ENCODE results near the gene LRRC38. TPM values are rescaled to one million over a fixed set of nuclear protein-coding genes. Genes with fewer than 3 reads are reported as not detected.
"Not testable (repeated sequence)": the region's sequence is repeated elsewhere in the genome, so short reads cannot be mapped to it uniquely, and the experiment has no call there.

LRRC38 gene
- total RNA-seq, result not detected in 3 replicates
- long read RNA-seq, result 0 reads

GRCh38 chr1:13513895-13514546 lies at the start of gene LRRC38:
TSS of gene LRRC38 (minus strand) at chr1:13514003. CDS start at chr1:13513593, 410 bp downstream.
- H3K36me3 Mint-ChIP-seq (ENCODE audit: low read depth), result no peaks in the 10 kb centered on the region
- H3K4me3 Mint-ChIP-seq (ENCODE audit: unreplicated experiment), result peak within 1 kb of the TSS; percentile 40

GRCh38 chr1:13562981-13563380 lies 49.2 kb upstream of the LRRC38 start:
- H3K4me1 Mint-ChIP-seq (ENCODE audit: low read depth); H3K9me3 Mint-ChIP-seq (ENCODE audit: low read depth); H3K27me3 Mint-ChIP-seq (ENCODE audit: low read depth); DNase-seq (ENCODE audit: low spot score); H3K4me3 Mint-ChIP-seq (ENCODE audit: unreplicated experiment); H3K36me3 Mint-ChIP-seq (ENCODE audit: low read depth); H3K27ac Mint-ChIP-seq (ENCODE audit: unreplicated experiment): not testable (repeated sequence)

More at GRCh38 chr1:13513895-13514546, at the start of gene LRRC38:
- Mint-ChIP-seq H3K27me3 (ENCODE audit: low read depth) (peaks cover 32% of the 10 kb centered on the region), H3K4me1 (ENCODE audit: low read depth) (peaks cover 3% of the 10 kb centered on the region), H3K9me3 (ENCODE audit: low read depth) (peaks cover under 1% of the 10 kb centered on the region), H3K27ac (ENCODE audit: unreplicated experiment) (no peak within 1 kb of the TSS)
- no peak for DNase-seq (ENCODE audit: low spot score)
- no peak for TF ChIP-seq CTCF (IDR thresholded peaks at IDR 0.05)

- Mint-ChIP-seq H3K27me3 (ENCODE audit: low read depth) (no peaks in the 10 kb centered on the region), H3K36me3 (ENCODE audit: low read depth) (no peaks in the 10 kb centered on the region), H3K4me1 (ENCODE audit: low read depth) (no peaks in the 10 kb centered on the region), H3K4me3 (ENCODE audit: unreplicated experiment) (no peak overlapping the region), H3K9me3 (ENCODE audit: low read depth) (peaks cover 3% of the 10 kb centered on the region), H3K27ac (ENCODE audit: unreplicated experiment) (no peak overlapping the region)
- no peak for TF ChIP-seq CTCF (IDR thresholded peaks at IDR 0.05)
- DNase-seq (ENCODE audit: low spot score), result no peak
Measured at GRCh38 chr1:13560541-13560940, 46.7 kb upstream of the LRRC38 start.

GRCh38 chr1:13556224-13556764 lies 42.5 kb upstream of the LRRC38 start:
- no peaks in the 10 kb centered on the region for H3K27me3 Mint-ChIP-seq (ENCODE audit: low read depth)
- H3K9me3 Mint-ChIP-seq (ENCODE audit: low read depth), result no peaks in the 10 kb centered on the region
- no peak for DNase-seq (ENCODE audit: low spot score)
- no peaks in the 10 kb centered on the region for H3K4me1 Mint-ChIP-seq (ENCODE audit: low read depth)
- no peak overlapping the region for H3K27ac Mint-ChIP-seq (ENCODE audit: unreplicated experiment)
- H3K36me3 Mint-ChIP-seq (ENCODE audit: low read depth), result no peaks in the 10 kb centered on the region
- no peak overlapping the region for H3K4me3 Mint-ChIP-seq (ENCODE audit: unreplicated experiment)
- no peak for TF ChIP-seq CTCF (IDR thresholded peaks at IDR 0.05)

- H3K27me3 Mint-ChIP-seq (ENCODE audit: low read depth), result no peaks in the 10 kb centered on the region
- no peaks in the 10 kb centered on the region for H3K4me1 Mint-ChIP-seq (ENCODE audit: low read depth)
- no peaks in the 10 kb centered on the region for H3K36me3 Mint-ChIP-seq (ENCODE audit: low read depth)
- no peaks in the 10 kb centered on the region for H3K9me3 Mint-ChIP-seq (ENCODE audit: low read depth)
- H3K4me3 Mint-ChIP-seq (ENCODE audit: unreplicated experiment), result no peak overlapping the region
- no peak for DNase-seq (ENCODE audit: low spot score)
- TF ChIP-seq CTCF (IDR thresholded peaks at IDR 0.05), result no peak
- H3K27ac Mint-ChIP-seq (ENCODE audit: unreplicated experiment), result no peak overlapping the region
Measured at GRCh38 chr1:13554798-13555197, 41.0 kb upstream of the LRRC38 start.

- Mint-ChIP-seq H3K36me3 (ENCODE audit: low read depth) (no peaks in the 10 kb centered on the region), H3K27ac (ENCODE audit: unreplicated experiment) (no peak overlapping the region), H3K9me3 (ENCODE audit: low read depth) (peaks cover 4% of the 10 kb centered on the region), H3K4me1 (ENCODE audit: low read depth) (no peaks in the 10 kb centered on the region), H3K27me3 (ENCODE audit: low read depth) (peaks cover 3% of the 10 kb centered on the region), H3K4me3 (ENCODE audit: unreplicated experiment) (no peak overlapping the region)
- TF ChIP-seq CTCF (IDR thresholded peaks at IDR 0.05), result no peak
- no peak for DNase-seq (ENCODE audit: low spot score)
Measured at GRCh38 chr1:13550663-13551062, 36.9 kb upstream of the LRRC38 start.
